CD14-positive monocyte (primary cell): ENCODE data around the gene ARRB2. TPM values are rescaled to one million over a fixed set of nuclear protein-coding genes. Genes with fewer than 3 reads are reported as not detected.

Source experiments
- DNase-seq, 3 donors: peaks; one replicate each; pipeline ENCODE4 v3.0.0-alpha.2; 2011 to 2022
- H2AFZ ChIP-seq: 2 replicates; pipeline ENCODE4 v1.6.0; 2012; ENCODE audit warnings: mild to moderate bottlenecking, low read depth, low read length, inconsistent platforms; ENCODE audit not compliant: insufficient read depth, poor library complexity, severe bottlenecking
- H3K27ac ChIP-seq, 2 donors: 1 replicate in 1 of 2; 2 replicates in 1 of 2; pipeline ENCODE4 v1.5.1; 2012 to 2013; ENCODE audit warnings: low read length in 2 of 2, control low read depth in 1 of 2, inconsistent platforms in 1 of 2, low read depth in 1 of 2, mild to moderate bottlenecking in 1 of 2
- H3K27me3 ChIP-seq, 2 donors: one replicate each; pipeline versions ENCODE4 v1.6.0 to v1.6.1; 2011 to 2013; ENCODE audit warnings: low read length in 2 of 2; ENCODE audit not compliant: control insufficient read depth in 2 of 2, insufficient read depth in 2 of 2
- H3K36me3 ChIP-seq, 2 donors: replicated peaks in 1 of 2; 1 replicate in 1 of 2; 2 replicates in 1 of 2; pipeline versions ENCODE4 v1.5.1 to v1.6.1; 2012 to 2013; ENCODE audit warnings: low read length in 2 of 2, control low read depth in 1 of 2, inconsistent platforms in 1 of 2, mild to moderate bottlenecking in 1 of 2; ENCODE audit not compliant: insufficient read depth in 2 of 2, control insufficient read depth in 1 of 2
- H3K4me1 ChIP-seq, 2 donors: 1 replicate in 1 of 2; 2 replicates in 1 of 2; pipeline versions ENCODE4 v1.5.1 to v1.6.1; 2012 to 2013; ENCODE audit warnings: low read length in 2 of 2, control low read depth in 1 of 2, inconsistent platforms in 1 of 2, mild to moderate bottlenecking in 1 of 2, moderate library complexity in 1 of 2; ENCODE audit not compliant: insufficient read depth in 2 of 2, control insufficient read depth in 1 of 2
- H3K4me2 ChIP-seq: replicated peaks from 2 replicates; pipeline ENCODE3; 2012; ENCODE audit warnings: low read length, moderate library complexity, mild to moderate bottlenecking; ENCODE audit not compliant: poor library complexity, severe bottlenecking; ENCODE audit errors: extremely low read depth
- H3K4me3 ChIP-seq, 3 experiments: fragments of 200-600 bp in 1 of 3; sonication (generic) in 1 of 3; replicated peaks in 1 of 3; 1 replicate in 2 of 3; 2 replicates in 1 of 3; pipeline ENCODE4 v1.5.1; 2011 to 2013; ENCODE audit warnings: low read length in 3 of 3, mild to moderate bottlenecking in 3 of 3, control low read depth in 2 of 3, low read depth in 2 of 3, inconsistent platforms in 1 of 3, moderate library complexity in 1 of 3
- H3K79me2 ChIP-seq: 2 replicates; pipeline ENCODE4 v1.6.0; 2012; ENCODE audit warnings: mild to moderate bottlenecking, control low read depth, inconsistent platforms, low read length, moderate library complexity; ENCODE audit not compliant: insufficient read depth
- H3K9ac ChIP-seq: 2 replicates; pipeline ENCODE4 v1.6.0; 2017; ENCODE audit warnings: low read length, mild to moderate bottlenecking; ENCODE audit not compliant: insufficient read depth, poor library complexity, severe bottlenecking
- H3K9me3 ChIP-seq, 2 donors: replicated peaks in 1 of 2; 1 replicate in 1 of 2; 2 replicates in 1 of 2; pipeline versions ENCODE4 v1.5.1 to v1.6.1; 2012 to 2013; ENCODE audit warnings: low read length in 2 of 2, control low read depth in 1 of 2; ENCODE audit not compliant: control insufficient read depth in 1 of 2, insufficient read depth in 1 of 2
- H4K20me1 ChIP-seq: 2 replicates; pipeline ENCODE4 v1.6.0; 2012; ENCODE audit warnings: mild to moderate bottlenecking, low read length, control low read depth, moderate library complexity; ENCODE audit not compliant: insufficient read depth
- H3K27ac Mint-ChIP-seq, 7 donors: one replicate each; pipeline ENCODE4 v1.8.0; 2020; ENCODE audit warnings: mild to moderate bottlenecking in 7 of 7, mixed read lengths in 7 of 7, moderate library complexity in 6 of 7, inconsistent platforms in 2 of 7
- H3K27me3 Mint-ChIP-seq, 3 donors: one replicate each; pipeline ENCODE4 v1.8.0; 2021 to 2022; ENCODE audit warnings: low read depth in 3 of 3, mild to moderate bottlenecking in 3 of 3, mixed read lengths in 3 of 3, moderate library complexity in 3 of 3, inconsistent platforms in 1 of 3
- H3K36me3 Mint-ChIP-seq, 2 donors: one replicate each; pipeline ENCODE4 v1.8.0; 2020; ENCODE audit warnings: mixed read lengths in 2 of 2, inconsistent platforms in 1 of 2, mild to moderate bottlenecking in 1 of 2
- H3K4me1 Mint-ChIP-seq: one replicate; pipeline ENCODE4 v1.8.0; 2020; ENCODE audit warnings: mild to moderate bottlenecking, mixed read lengths
- H3K4me3 Mint-ChIP-seq, 2 donors: one replicate each; pipeline ENCODE4 v1.8.0; 2020; ENCODE audit warnings: mild to moderate bottlenecking in 2 of 2, mixed read lengths in 2 of 2, moderate library complexity in 1 of 2
- H3K9me3 Mint-ChIP-seq, 7 donors: one replicate each; pipeline ENCODE4 v1.8.0; 2020 to 2022; ENCODE audit warnings: mixed read lengths in 7 of 7, mild to moderate bottlenecking in 6 of 7, moderate library complexity in 6 of 7, inconsistent platforms in 2 of 7
- WGBS: methylation state at CpG from one replicate; pipeline ENCODE4 v1.1.5; 2013; ENCODE audit warnings: missing lambda C conversion rate; ENCODE audit not compliant: insufficient coverage; 5-methylcytosine and 5-hydroxymethylcytosine counted together
- intact Hi-C, 2 donors: fragments of 100-400 bp; cut with micrococcal nuclease; formaldehyde crosslinking; loops; one replicate each; pipeline versions ENCODE4 v1.15.0 to v1.15.1; 2023
- polyA plus RNA-seq, 3 donors: library from polyadenylated mRNA; depleted of rRNA in 1 of 3; unstranded in 2 of 3; stranded (reverse) in 1 of 3; fragments of 300-500 nt in 2 of 3; fragments of >200 nt in 1 of 3; fragmentation: Illumina TruSeq in 2 of 3; gene quantifications; 1 replicate in 2 of 3; 2 replicates in 1 of 3; pipeline ENCODE4 v1.2.3, GENCODE V29; 2012 to 2021
- TF ChIP-seq, protein P1 (sequence below): fragments of 200-600 bp; IDR thresholded peaks from one replicate; pipeline ENCODE4 v1.8.0; 2022; ENCODE audit warnings: antibody characterized with exemption, mild to moderate bottlenecking

The ARRB2 gene
- polyA plus RNA-seq, 3 donors, result 134 to 760 (median 150) TPM

DNA sequence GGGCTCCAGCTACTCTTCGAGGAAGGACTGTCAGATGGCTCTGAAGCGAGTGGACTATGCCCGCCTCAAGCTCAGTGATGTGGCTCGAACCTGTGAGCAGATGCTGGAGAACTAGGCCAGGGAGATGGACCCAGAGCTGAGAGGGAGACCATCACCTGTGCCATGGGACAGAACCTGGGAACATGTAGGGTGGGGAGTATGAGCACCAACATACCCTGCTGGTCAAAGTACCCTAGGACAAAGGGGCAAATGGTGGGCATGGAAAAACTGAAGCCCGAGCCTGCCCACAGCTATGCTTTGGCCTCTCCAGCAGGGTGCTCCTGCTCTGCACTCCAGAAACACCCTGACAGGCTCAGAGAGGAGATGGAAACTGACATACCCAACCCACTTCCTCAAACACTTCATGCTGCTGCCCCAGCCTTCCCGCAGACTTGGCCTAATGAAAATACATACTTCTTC is 22.7 kb downstream of the ARRB2 start:
- Mint-ChIP-seq H3K27ac (peak overlapping the region; percentile 97 to 99 (median 99)), H3K27me3 (peaks cover 3 to 16% (median 9%) of the 10 kb centered on the region in 3 donors), H3K9me3 (peaks cover 0 to 3% (median under 1%) of the 10 kb centered on the region in 7 donors), H3K4me1 (peaks cover 74% of the 10 kb centered on the region), H3K36me3 (peaks cover 41 to 48% of the 10 kb centered on the region in 2 donors), H3K4me3 (peak overlapping the region; percentile 26 to 45)
- Histone ChIP-seq H3K9ac (peak overlapping the region; percentile 29), H3K4me3 (peak overlapping the region in 1 of 3 experiments; percentile 80), H4K20me1 (no peaks in the 10 kb centered on the region), H3K27me3 (peaks cover 0 to 5% of the 10 kb centered on the region in 2 donors), H3K4me1 (peaks cover 68 to 78% of the 10 kb centered on the region in 2 donors), H3K36me3 (peaks cover 0 to 13% of the 10 kb centered on the region in 2 donors), H3K9me3 (no peaks in the 10 kb centered on the region), H3K79me2 (no peaks in the 10 kb centered on the region), H3K4me2 (peak overlapping the region; percentile 80), H3K27ac (peak overlapping the region; percentile 90 to 96), H2AFZ (no peak overlapping the region)
- intact Hi-C loops, result loop anchor here in 1 of 2 donors (5.0 kb wide), 2 partner anchors 34 to 64 kb away; partner anchors contain the start of gene PSMB6
- 50% methylated on average over 5 of the region's 6 CpGs for WGBS
- TF ChIP-seq, protein P1, sequence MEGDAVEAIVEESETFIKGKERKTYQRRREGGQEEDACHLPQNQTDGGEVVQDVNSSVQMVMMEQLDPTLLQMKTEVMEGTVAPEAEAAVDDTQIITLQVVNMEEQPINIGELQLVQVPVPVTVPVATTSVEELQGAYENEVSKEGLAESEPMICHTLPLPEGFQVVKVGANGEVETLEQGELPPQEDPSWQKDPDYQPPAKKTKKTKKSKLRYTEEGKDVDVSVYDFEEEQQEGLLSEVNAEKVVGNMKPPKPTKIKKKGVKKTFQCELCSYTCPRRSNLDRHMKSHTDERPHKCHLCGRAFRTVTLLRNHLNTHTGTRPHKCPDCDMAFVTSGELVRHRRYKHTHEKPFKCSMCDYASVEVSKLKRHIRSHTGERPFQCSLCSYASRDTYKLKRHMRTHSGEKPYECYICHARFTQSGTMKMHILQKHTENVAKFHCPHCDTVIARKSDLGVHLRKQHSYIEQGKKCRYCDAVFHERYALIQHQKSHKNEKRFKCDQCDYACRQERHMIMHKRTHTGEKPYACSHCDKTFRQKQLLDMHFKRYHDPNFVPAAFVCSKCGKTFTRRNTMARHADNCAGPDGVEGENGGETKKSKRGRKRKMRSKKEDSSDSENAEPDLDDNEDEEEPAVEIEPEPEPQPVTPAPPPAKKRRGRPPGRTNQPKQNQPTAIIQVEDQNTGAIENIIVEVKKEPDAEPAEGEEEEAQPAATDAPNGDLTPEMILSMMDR, result peak; percentile 85
- DNase-seq, result peak; percentile 90 to 95 (median 91)

DNA sequence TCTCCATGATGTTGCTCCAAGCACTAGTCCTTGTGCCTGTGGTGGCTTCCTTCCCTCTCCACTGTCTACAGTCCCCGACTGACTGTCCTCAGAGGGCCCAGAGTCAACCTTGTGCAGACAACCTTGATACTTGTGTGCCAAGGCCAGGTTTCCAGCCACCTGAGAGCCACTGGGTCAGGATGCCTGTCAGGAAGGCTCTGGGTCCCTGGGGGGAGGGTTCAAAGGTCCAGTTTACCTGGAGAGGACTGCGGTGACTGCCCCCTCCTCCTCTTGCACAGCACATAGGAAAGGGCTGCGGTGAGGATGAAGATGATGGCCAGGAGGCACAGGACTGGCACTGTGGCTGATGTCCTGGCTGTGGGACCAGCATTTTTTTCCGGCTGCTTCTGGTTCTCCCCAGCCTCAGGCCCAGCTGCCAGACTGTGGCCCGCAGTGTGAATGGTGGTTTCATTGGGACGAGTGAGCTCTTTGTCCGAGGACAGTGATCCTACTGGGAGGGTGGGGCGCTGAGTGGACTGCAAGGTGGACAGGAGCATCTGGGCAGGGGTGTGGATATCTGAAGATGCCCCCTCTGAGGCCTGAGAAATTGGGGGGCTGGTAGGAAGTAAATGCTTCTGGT is 24.5 kb downstream of the ARRB2 start:
- DNase-seq, result no peak
- Histone ChIP-seq H3K9me3 (no peaks in the 10 kb centered on the region), H3K27ac (peak overlapping the region; percentile 88 to 96), H3K4me3 (peak overlapping the region in 1 of 3 experiments; percentile 80), H3K4me2 (peak overlapping the region; percentile 37), H4K20me1 (no peaks in the 10 kb centered on the region), H2AFZ (no peak overlapping the region), H3K79me2 (no peaks in the 10 kb centered on the region), H3K9ac (peak overlapping the region; percentile 23), H3K36me3 (peaks cover 0 to 13% of the 10 kb centered on the region in 2 donors), H3K27me3 (peaks cover 3 to 17% of the 10 kb centered on the region in 2 donors), H3K4me1 (peaks cover 76 to 87% of the 10 kb centered on the region in 2 donors)
- peaks cover 13 to 27% (median 23%) of the 10 kb centered on the region in 3 donors for H3K27me3 Mint-ChIP-seq
- peaks cover 76% of the 10 kb centered on the region for H3K4me1 Mint-ChIP-seq
- intact Hi-C loops, result loop anchor here in 1 of 2 donors (5.0 kb wide), 2 partner anchors 32 to 62 kb away; partner anchors contain the start of gene PSMB6
- peak overlapping the region; percentile 97 to 99 (median 99) for H3K27ac Mint-ChIP-seq
- TF ChIP-seq, protein P1, result no peak
- peak overlapping the region in 1 of 2 donors; percentile 59 for H3K4me3 Mint-ChIP-seq
- peaks cover 44 to 56% of the 10 kb centered on the region in 2 donors for H3K36me3 Mint-ChIP-seq
- WGBS, result 100% methylated on average over 6 of the region's 8 CpGs
- H3K9me3 Mint-ChIP-seq, result peaks cover 0 to 15% (median 5%) of the 10 kb centered on the region in 7 donors
